NCI-H748 (cell line): ENCODE measurements around the gene BDKRB1.

Experiments
- DNase-seq: peaks from one replicate; lab custom pipeline; 2025; ENCODE audit not compliant: unreplicated experiment; lab: John Stamatoyannopoulos, UW

Gene BDKRB1

DNA sequence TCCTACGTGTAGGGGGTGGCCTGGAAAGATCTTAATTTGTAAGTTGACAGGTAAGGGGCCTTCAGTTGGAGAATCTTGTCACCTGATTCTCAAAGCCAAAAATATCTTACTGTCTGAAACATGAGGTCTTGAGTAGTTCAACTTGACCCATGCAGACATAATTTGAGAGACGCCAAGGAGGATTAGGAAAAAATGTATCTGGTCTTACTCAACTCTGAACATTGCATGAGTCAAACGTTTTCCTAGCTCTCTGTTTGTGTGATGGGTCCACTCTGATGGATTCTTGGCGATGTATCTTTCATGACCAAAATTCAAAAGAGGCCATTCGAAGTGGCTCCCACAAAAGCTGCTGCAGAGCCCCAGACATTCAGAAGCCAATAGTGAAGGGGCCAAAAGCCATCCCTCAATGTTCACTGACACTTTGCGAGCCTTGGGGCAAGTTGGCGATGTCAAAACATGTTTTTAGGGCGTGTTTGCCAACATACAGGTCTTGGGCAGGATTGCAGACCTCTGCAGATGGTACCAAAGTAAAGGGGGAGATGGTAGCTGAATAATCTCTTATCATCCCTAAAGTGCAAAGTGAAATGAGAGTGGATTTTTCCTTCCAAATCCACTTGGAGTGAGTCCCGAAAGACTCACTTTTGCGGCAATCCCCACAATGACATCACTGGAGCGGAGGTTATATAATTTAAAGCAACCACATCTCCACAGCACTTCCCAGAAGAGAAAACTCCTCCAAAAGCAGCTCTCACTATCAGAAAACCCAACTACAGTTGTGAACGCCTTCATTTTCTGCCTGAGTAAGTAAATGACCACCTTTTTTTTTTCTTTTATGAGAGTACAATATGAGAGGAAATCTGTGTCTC, at the start of gene BDKRB1:
Gene BDKRB1, plus strand, starts transcription at position 710 of the 866 bp plus-strand sequence. CDS start 7,473 bp downstream, outside the sequence.
- no peak for DNase-seq

DNA sequence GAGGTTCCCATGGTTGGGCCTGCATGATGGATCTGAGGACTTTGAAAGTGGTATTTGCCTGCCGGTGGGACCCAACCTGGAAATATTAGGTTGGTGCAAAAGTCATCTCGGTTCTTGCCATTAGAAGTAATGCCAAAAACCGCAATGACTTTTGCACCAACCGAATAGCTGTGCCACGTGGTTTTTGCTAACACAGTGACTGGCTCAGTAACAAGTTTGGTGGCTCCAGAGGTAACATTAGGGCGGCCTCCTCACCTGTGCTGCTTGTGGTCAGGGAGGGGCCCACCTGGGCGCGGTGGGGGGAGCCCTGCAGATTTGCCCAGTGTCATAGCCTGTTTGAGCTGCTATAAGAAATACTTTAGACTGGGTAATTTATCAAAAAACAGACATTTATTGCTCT, 49.5 kb upstream of the BDKRB1 start:
- no peak for DNase-seq

DNA sequence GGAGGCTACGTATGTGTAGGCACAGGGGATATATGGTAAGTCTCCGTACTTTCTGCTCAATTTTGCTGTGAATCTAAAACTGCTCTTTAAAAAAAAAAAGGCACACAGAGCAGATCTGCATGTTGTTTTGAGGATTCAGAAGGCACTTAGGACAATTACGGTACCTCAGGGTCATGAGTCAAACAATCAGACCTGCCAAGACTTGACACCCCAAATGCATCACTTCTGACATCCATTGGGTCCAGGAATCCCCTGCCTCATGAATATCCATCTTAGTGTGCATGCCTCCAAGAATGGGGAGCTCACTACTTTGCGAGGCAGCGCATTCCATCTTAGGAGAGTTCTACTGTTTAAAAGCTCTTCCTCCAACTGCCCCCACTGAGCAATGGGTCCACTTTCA, 48.3 kb upstream of the BDKRB1 start:
- DNase-seq = no peak

DNA sequence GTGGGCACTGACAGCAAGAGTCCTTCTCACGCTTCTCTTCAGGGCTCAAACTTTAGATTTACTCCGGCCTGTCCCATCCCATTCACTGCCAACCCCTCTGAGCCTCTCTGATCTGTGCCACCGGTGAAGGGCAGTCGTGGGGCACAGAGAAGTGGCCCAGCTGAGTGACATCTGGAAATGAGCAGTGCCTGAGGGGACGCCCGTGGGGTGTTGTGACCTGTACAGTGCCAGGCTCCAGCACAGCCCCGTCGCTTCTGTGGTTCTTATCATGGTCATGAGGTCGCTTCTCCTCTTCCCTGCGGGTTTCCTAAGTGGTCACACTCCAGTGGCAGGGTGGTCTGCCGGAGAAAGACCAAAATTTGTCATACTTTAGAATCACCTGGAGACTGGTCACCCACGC, 47.3 kb upstream of the BDKRB1 start:
- no peak for DNase-seq

DNA sequence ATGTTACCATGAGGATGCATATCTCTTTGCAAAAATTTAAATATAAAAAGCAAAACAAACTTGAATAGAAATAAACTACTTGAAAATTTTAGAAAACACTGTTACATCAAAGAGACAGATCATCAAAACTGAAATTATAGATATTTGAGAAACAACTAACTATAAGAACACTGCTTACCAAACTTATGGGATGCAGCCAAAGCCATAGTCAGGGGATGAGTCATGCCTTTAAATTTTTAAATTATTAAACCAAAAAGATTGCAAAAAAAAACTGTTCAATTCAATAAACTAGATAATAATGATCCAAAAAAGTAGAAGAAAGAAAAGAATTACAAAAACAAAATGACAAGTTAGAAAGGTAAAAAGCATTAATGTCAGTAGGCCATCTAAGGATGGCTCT, 43.9 kb upstream of the BDKRB1 start:
- no peak for DNase-seq

DNA sequence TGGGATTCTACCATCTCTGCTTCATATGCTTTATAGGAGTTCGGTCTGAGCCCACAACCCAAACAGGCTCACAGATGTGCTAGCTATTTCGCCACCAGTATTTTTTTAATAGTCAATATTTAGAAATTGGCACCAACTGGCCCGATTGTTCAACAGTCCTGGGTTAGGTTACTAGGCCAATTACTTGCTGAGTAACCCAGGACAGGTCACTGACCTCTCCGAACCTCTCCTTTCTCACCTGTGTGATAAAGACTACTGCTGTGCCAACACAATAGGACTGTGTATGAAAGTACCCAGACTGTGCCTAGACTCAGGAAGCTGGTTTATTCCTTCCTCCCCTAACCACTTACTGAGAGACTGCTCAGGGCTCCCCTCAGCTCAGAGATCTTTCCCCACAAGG, 43.1 kb upstream of the BDKRB1 start:
- no peak for DNase-seq

DNA sequence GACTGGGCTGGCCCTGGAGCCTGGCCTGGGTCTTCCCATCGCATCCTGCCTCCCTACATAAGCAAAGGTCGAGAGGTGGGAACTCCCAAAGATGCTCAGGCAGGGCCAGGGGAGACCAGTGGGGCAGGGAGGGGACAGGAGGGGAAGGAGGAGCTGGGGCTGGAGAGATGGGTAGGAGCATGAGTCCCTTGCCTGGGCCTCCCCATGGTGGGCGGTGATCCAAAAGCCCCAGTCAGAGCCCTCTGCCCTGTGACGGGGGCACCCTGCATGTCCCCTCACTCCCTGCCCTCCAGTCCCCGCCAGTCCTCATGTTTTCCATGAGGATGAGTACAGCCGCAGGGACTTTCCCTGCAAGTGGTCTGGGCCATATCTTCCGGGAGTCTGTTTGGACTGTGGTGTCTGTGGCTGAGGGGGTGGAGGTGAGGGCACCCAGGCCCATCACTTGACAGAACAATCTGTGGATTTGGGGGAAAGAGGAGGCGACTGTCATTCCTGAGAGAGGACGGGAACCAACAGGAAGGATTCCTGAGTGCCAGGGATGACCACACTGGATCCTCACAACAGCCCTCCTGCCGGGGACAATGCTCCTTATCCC, 42.0 kb upstream of the BDKRB1 start:
- no peak for DNase-seq

DNA sequence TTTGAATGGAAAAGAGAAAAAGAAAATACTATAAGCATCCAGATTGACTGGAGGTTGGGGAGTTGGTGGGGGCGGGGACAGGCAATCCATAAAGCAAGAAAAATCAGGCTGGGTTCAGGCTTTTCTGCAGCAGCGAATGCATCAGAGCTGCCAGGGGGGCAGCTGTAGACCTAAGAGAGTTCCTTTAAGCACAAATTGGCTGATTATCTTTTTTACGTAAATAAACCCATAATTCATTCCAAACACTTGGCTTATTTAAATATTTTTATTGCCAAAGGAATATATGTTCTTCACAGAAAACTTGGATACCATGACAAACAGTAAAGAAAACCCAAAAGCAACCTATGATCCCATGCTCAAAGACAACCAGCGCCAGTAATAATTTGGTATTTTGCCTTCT, 41.2 kb upstream of the BDKRB1 start:
- no peak for DNase-seq

DNA sequence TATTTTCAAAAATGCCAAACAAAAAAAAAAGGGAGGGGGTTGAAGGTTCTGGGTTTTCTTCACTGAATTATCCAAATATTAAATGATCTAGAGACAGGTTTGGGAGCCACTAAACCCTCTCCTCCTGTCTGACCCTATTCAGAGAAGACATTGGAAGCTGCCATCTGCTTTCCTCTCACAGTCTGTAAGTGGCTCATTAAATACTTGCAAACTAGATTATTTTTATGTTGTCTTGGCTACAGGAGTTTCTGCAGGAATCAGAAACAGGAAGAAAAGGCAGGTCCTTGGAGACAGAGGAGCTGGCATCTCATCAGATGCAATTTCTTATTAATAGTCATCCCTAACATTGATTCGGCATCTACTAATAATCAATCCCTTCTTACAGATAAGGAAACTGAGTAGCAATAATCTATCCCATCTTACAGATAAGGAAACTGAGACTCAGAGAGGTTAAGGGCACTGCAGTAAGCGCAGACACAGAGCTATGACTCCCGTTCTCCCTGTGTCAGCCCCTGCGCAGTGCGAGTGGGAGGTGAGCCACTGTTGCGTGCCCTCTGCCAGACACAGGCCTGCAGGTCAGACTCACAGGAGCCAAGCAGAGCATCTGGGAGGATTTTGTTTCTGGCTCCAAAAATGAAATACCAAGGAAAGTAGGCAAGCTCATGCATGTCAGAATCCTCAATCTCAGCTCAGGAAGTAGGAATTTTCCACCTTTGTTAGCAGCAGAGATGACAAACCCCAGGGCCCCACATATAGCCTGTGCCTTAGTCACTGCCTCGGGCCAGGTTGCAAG, 40.4 kb upstream of the BDKRB1 start:
- no peak for DNase-seq

DNA sequence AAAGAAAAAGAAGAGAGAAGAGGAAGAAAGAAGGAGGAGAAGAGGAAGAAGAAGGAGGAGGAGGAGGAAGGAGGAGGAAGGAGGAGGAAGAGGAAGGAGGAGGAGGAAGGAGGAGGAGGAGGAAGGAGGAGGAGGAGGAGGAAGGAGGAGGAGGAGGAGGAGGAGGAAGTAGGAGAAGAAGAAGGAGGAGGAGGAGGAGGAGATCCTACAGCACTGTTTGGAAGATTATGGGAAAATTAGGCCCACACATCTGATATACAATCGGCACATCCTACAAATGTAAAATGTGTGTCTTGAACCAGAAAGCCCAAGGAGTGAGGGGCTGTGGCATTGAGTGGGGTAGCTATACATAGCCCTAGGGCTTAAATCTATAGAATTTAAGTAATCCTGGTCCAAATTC, 39.4 kb upstream of the BDKRB1 start:
- no peak for DNase-seq

DNA sequence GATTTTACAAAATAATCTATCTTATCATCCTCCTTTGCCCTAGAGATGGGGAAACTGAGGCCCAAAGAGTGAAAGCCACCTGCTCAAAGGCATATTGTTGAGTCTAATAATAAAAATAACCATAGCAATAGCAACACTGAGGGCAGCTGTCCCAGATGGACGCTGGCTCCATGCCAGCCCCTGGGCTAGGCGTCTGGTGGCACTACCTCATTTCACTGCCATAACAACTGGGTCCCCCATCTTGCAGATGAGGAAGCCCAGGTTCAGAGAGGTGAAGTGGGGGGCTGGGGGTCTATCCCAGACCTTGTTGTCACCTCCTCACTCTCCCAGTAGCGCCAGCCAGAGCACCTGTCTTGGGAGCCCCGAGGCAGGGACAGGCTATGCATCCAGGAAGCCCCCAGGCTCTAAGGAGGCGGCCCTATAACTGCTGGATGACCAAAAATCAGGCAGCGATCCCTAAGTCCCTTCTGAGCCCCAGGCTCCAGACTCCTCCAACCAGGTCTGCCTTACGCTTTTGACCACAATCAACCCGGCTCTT, 38.6 kb upstream of the BDKRB1 start:
- peak; percentile 78 for DNase-seq

DNA sequence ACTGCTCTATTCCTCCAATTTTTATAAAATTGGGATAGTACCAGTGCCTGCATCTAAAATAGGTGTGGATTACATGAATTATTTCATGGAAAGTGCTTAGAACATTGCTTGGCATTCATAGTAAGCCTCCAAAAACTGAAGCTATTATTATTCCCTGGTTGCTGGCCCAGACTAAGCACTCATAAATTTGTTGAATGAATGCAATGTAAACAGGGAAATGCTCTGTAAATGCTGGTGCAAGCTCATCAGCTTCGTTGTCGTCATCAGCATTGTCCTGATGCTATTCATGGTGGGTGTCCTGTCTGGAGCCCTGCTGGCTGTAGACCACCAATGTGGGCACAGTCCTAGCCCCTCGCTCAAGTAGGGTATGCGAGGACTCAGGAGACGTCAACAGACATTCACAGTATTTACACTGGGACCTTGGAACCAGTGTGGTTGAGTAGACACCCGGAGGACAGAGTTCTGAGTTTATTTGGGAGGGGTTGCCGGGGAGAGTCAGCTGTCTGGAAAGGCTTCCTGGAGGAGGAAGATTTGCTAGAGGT, 34.8 kb upstream of the BDKRB1 start:
- peak; percentile 56 for DNase-seq

DNA sequence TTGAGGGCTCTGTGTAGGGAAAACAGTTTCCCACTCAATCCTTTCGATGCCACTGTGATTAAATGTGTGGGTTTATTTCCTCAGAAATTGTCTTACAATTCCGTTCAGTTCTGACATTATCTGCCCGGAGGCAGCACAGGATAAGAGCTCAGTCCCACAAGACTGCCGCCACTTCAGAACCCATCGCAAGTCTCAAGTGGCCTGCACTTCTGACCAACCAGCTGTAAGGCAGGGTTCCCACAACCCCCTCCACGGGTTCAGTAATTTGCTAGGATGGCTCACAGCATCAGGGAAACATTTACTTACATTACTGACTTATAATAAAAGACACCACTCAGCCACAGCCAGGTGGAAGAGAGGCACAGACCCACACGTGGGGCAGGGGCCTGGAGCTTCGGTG, 34.2 kb upstream of the BDKRB1 start:
- DNase-seq = no peak

DNA sequence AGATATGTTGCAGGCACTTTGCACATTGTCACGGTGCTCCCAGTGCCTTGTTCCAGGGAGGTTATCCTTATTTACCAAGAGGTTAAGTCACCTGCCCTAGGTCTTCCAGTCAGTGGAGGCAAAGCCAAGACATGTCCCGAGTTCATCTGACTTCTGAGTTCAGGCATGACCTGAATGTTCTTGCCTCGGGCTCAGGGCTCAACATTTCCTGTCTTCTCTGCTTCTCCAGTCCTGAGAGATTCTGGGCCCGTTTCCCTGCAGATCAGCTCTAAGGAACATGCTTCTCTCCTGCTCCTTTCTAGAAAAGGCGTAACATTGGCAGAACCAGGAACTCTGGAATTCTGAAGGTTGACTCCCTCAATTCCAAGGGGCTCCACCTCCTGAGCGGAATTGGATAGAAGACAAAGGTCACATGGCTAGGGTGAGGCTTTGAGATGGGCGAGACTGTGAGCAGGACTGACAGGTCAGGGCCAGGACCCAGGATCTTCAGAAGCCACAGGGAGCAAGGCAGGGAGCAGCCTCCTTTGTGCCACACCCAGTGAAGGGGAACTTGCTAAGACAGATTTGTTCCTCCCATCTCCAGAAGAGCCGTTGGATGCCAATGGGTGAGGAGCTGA, 31.4 kb upstream of the BDKRB1 start:
- DNase-seq = no peak

DNA sequence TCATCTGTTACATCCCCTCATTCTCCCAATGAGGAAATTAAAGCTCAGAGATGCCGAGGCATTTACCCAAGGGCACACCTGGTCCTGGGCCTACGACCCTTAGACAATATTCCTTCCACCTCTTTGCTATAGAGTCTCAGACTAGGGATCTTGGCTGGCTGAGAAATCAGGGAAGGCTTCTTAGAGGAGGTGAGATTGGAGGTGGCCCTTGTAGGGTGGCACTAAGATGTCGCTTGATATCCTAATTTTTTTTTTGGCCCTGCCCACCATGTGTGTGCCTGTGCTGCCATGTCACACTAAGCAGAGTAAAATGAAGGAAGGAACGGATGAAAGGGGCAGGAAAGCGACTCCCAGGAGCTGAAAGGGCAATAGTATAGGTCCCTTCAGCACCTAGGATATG, 30.8 kb upstream of the BDKRB1 start:
- no peak for DNase-seq

DNA sequence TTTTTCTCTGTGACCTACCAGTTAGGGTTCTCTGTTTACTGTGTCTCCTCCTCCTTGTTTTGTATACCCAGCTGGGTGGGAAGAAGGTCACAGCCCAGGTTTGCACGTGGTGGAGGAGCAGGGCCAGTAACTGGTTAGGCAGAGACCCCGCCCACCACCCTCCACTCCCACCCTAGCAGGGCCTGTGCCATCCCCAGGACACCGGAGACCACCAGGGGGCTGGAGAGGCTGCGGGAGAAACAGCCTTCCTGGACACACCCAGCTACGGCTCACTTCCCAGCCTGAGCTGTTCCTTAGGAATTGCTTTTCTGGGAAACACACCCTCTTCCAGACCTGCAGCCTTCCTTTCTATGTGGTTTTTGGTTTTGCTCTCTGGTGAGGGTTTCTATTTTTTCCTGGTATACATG, 30.3 kb upstream of the BDKRB1 start:
- DNase-seq = peak; percentile 14

DNA sequence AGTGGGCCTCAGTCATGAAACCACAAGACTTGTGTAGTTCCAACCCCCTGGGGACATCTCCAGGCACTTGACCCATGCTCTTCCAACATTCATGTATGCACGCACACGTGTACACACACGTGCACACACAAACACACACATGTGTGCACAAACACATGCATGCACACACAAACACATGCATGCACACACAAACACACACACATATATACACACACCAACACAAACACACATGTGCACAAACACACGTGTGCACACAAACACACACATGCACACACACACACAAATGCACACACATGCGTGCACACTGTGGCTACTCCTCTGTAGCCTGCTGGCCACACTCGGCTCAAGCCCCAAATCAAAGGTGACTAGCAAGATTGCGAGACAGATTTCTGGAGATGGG, 28.6 kb upstream of the BDKRB1 start:
- no peak for DNase-seq

DNA sequence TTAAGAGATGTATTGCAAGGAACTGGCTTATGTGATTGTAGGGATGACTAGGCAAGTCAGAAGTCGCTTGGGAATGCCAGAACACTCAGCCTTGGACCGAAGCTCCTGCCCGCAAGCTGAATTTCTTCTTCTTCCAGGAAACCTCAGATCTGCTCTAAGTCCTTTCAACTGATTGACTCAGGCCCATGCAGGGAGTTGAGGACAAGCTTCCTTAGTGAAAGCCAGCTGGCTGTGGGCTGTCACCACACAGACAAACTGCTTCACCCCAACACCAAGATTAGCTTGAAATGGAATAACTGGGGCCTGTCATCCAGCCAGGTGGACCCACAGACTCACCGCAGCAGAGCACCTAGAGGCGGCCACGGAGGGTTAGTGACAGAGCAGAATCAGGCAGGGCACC, 26.7 kb upstream of the BDKRB1 start:
- no peak for DNase-seq

DNA sequence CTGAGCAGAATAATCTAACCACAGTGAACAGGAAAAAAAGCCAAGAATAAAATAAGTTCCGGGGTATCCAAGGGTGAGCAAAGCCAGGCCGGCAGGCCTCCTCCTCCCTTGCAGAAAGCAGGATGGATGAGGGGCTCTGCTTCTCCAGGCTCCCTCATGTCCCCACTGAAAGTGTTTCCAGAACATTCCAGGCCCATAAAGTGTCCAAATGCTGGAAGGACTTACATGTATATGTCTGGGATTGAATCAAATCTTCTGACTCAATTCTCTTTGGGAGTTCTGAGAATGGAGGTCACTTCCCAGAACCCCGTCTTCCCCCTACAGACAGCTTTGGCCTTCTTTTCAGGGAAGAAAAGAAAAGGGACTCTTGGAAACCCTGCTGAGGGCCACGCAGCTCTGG, 25.0 kb upstream of the BDKRB1 start:
- DNase-seq = no peak

DNA sequence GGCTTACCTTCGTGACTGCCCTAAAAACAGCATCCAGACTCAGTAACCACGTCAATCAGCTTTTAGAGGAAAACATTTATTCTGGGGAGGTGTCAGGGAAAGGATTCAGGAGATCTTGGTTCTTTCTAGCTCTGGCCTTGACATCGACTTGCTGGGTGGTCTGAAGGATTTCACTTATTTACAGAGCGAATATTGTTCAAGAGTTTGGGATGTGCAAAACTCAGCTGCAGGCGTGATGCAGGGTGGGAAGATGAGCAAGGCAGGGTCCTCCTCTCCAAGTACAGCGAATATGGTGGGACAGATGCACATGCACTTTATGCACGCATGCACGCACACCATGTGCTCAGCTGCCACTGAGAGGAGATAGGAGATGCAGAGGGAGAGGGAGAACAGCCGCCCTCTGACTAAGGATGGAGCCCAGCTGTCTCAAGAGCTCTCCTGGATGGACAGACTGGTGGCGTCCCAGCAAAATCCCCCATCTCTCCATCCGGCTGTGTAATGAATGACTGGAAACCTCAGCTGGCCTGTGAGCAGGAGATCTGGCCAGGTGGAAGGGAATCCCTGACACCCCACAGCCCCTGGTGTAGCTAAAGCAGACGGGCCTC, 24.4 kb upstream of the BDKRB1 start:
- DNase-seq = no peak

DNA sequence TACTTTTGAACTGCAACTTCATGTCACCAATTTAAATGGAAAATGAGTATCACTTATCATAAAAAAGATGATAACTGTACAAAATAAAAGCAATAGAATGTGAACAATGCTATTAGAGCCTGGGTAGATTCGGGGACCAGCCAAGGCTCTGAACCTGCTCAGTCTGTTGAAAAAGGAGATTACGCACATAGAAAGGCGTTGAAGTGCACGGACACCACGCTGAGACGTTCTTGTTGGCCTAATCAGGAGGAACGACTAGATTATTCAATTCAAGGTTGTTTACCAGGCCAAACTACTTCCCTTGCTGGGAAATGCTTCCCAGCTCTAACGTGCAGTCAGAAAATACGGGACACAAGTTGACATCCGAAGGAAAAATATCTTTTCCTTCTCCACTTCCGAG, 23.5 kb upstream of the BDKRB1 start:
- no peak for DNase-seq
